GM12892 (cell line): ENCODE measurements around the gene TULP1.

Experiments used
- DNase-seq: peaks from one replicate; pipeline ENCODE4 v3.0.0; 2011; ENCODE audit not compliant: insufficient read length
- FAIRE-seq: peaks from 2 replicates; lab custom pipeline; 2011; peaks lifted over from hg19 to GRCh38; lab: Jason Lieb, UNC
- POLR2A ChIP-seq: IDR thresholded peaks from 2 replicates; pipeline ENCODE4 v1.6.1; 2011; ENCODE audit warnings: low read depth, low read length, control low read depth
- POLR2AphosphoS5 ChIP-seq: IDR thresholded peaks from 2 replicates; pipeline ENCODE4 v1.6.1; 2011; ENCODE audit warnings: low read depth, low read length, control low read depth
- TAF1 ChIP-seq: IDR thresholded peaks from 2 replicates; pipeline ENCODE4 v1.6.1; 2011; ENCODE audit warnings: low read depth, mild to moderate bottlenecking, control low read depth, low read length, borderline replicate concordance

Gene TULP1

DNA sequence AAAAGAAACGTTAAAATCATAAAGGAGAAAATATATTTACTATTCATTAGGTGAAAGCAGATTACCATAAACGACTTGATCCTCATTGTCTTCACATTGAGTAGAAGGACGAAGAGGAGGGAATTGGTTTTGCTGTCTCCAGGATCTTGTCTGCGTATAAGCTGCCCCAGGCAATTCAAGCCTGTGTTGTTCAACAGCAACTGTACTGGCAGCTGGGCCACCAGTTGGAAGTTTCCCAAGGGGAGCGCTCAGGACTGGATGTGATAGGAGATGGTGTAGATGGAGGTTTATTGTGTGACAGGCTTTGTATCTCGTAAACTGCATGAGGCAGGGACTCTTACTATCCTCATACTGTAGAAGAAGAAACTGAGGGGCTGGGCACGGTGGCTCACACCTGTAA, 64.5 kb downstream of the TULP1 start:
- FAIRE-seq = no peak

More for the DNA sequence above, 64.5 kb downstream of the TULP1 start:
- TF ChIP-seq TAF1 (no peak), POLR2A (no peak), POLR2AphosphoS5 (no peak)
- no peak for DNase-seq
